Measurements from ENCODE around the gene VEGFA. TPM values are rescaled to one million over a fixed set of nuclear protein-coding genes. Genes with fewer than 3 reads are reported as not detected.

Gene VEGFA
- total RNA-seq, 2 donors from 2014 or later, result 102 to 132 TPM

DNA sequence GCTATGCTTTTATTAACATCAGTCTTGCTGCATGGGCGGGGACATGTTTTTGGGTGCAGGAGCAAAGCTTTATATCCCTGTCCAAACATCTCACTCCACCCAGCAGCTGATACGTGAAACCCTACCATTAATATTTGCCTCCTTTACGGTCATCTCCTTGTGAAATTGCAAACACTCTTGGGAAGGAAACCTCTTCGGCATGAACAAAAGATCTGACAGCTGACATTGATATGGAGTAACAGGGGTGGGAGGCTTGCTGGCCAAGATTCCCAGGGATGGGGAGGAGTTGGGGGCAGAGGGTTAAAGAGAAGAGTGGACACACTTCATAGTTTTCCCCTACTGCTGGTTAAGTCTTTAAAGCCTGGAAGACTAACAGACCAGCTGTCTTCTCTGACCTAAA, 22.2 kb upstream of the VEGFA start:
- H3K27ac ChIP-seq, result no peak overlapping the region
- no peak overlapping the region for H3K4me3 ChIP-seq
- H3K27me3 ChIP-seq, result no peaks in the 10 kb centered on the region
- H3K36me3 ChIP-seq, result no peaks in the 10 kb centered on the region
- TF ChIP-seq, protein P1, sequence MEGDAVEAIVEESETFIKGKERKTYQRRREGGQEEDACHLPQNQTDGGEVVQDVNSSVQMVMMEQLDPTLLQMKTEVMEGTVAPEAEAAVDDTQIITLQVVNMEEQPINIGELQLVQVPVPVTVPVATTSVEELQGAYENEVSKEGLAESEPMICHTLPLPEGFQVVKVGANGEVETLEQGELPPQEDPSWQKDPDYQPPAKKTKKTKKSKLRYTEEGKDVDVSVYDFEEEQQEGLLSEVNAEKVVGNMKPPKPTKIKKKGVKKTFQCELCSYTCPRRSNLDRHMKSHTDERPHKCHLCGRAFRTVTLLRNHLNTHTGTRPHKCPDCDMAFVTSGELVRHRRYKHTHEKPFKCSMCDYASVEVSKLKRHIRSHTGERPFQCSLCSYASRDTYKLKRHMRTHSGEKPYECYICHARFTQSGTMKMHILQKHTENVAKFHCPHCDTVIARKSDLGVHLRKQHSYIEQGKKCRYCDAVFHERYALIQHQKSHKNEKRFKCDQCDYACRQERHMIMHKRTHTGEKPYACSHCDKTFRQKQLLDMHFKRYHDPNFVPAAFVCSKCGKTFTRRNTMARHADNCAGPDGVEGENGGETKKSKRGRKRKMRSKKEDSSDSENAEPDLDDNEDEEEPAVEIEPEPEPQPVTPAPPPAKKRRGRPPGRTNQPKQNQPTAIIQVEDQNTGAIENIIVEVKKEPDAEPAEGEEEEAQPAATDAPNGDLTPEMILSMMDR (IDR thresholded peaks at IDR 0.05), result no peak
- no peak for DNase-seq (ENCODE audit: low spot score)
- H3K9me3 ChIP-seq, result no peaks in the 10 kb centered on the region
- H3K4me1 ChIP-seq, result no peaks in the 10 kb centered on the region

DNA sequence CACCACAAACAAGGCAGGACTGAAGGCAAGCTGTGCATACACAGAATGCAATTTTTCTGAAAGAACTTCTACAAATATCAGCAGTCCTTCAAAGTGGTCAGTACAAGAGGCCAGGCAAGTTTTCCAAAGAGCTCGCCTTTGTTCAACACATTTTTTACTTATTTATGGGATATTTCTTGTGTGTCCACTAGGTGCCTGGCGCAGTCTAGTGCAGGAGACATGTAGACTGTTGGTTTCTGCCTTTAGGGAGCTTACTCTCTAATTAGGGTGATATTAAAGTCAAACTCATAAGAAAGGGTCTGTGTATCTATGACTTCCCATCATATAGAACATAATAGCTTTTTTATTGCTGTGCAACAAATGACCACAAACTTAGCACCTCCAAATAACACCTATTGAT, 21.2 kb upstream of the VEGFA start:
- no peak overlapping the region for H3K4me3 ChIP-seq
- H3K4me1 ChIP-seq, result no peaks in the 10 kb centered on the region
- H3K36me3 ChIP-seq, result no peaks in the 10 kb centered on the region
- TF ChIP-seq, protein P1 (IDR thresholded peaks at IDR 0.05), result no peak
- H3K27me3 ChIP-seq, result no peaks in the 10 kb centered on the region
- no peak overlapping the region for H3K27ac ChIP-seq
- no peak for DNase-seq (ENCODE audit: low spot score)
- no peaks in the 10 kb centered on the region for H3K9me3 ChIP-seq

DNA sequence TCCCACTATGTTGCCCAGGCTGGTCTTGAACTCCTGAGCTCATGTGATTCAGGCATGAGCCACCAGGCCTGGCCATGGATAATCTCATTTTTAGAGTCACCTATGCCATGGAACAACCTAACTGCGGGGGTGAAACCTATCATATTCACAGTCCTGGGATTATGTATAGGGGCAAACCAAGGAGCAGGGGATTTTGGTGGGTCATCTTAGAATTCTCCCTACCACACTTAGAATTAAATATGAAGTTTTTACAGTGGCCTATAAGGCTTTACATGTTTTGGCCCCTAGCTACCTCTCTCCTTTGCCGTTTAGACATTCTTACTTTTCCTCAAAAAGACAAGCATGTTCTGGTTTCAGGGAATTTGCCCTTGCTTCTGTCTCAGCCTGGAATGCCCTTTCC, 20.6 kb upstream of the VEGFA start:
- DNase-seq (ENCODE audit: low spot score), result no peak

DNA sequence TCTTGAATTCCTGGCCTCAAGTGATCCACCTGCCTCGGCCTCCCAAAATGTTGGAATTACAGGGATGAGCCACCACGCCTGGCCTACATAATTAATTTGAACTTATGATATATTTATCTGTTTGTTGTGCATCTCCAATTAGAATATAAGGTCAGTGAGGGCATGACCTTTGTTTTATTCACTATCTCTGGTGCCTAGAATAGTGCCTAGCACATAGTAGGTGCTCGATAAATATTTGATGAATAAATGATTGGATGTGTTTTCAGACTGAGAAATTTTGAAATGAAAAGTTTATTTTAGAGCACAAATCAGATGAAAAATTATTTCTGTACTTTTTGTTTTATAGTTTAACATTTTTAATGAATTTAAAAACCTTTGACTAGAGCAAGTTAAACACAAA, 19.4 kb upstream of the VEGFA start:
- Histone ChIP-seq H3K4me3 (no peak overlapping the region), H3K27me3 (no peaks in the 10 kb centered on the region), H3K27ac (no peak overlapping the region), H3K9me3 (no peaks in the 10 kb centered on the region), H3K4me1 (no peaks in the 10 kb centered on the region), H3K36me3 (no peaks in the 10 kb centered on the region)
- TF ChIP-seq, protein P1 (IDR thresholded peaks at IDR 0.05), result no peak
- DNase-seq (ENCODE audit: low spot score), result no peak

More for the DNA sequence above, 20.6 kb upstream of the VEGFA start:
- TF ChIP-seq, protein P1 (IDR thresholded peaks at IDR 0.05), result no peak
- no peak overlapping the region for H3K27ac ChIP-seq
- H3K27me3 ChIP-seq, result no peaks in the 10 kb centered on the region
- H3K4me3 ChIP-seq, result no peak overlapping the region
- no peaks in the 10 kb centered on the region for H3K9me3 ChIP-seq
- no peaks in the 10 kb centered on the region for H3K4me1 ChIP-seq
- no peaks in the 10 kb centered on the region for H3K36me3 ChIP-seq

DNA sequence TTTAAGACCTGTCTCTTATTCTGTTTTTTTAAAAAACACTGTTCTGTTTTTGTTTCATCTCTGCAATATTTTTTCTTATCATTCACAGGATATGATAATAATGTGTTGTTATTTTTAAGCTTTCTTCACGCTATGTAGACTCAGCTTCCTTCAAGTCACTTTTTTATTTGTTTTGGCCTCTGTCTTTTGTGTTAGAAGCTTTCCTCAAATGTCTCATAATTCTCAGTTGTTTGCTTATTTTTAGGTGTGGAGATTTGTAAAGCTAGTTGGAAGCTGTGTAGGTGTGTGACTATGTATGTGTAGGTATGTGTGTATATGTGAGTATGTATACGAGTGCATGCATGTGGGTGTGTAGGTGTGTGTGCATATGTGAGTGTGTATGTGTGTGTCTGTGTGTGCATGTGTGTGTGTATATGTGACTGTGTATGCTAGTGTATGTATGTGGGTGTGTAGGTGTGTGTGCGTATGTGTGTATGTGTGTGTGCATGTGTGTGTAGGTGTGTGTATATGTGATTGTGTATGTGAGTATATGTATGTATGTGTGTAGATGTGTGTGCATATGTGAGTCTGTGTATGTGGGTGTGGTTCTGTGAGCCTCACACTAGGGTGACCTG, 16.3 kb upstream of the VEGFA start:
- no peaks in the 10 kb centered on the region for H3K36me3 ChIP-seq
- no peak for DNase-seq (ENCODE audit: low spot score)
- H3K27ac ChIP-seq, result no peak overlapping the region
- TF ChIP-seq, protein P1 (IDR thresholded peaks at IDR 0.05), result no peak
- no peaks in the 10 kb centered on the region for H3K9me3 ChIP-seq
- no peaks in the 10 kb centered on the region for H3K4me1 ChIP-seq
- H3K27me3 ChIP-seq, result no peaks in the 10 kb centered on the region
- no peak overlapping the region for H3K4me3 ChIP-seq

Data from right atrium auricular region (tissue), 2 donors.